ENCODE results near the gene RIPPLY3. TPM values are rescaled to one million over a fixed set of nuclear protein-coding genes. Genes with fewer than 3 reads are reported as not detected.
"Not testable (repeated sequence)": the region's sequence is repeated elsewhere in the genome, so short reads cannot be mapped to it uniquely, and the experiment has no call there.

The RIPPLY3 gene
- total RNA-seq, 1 experiment from 2014 or later, result 0.40 TPM

GRCh38 chr21:36985751-36986594, 20.5 kb upstream of the RIPPLY3 start:
- H3K4me1 Mint-ChIP-seq (ENCODE audit: low read depth, unreplicated experiment), result peaks cover 9% of the 10 kb centered on the region
- BruUV-seq (replicated peaks), result no TSS peak
- no peaks in the 10 kb centered on the region for H3K27me3 Mint-ChIP-seq (ENCODE audit: unreplicated experiment)
- H3K4me3 Mint-ChIP-seq (ENCODE audit: low read depth, unreplicated experiment), result no peak overlapping the region
- peaks cover 12% of the 10 kb centered on the region for H3K36me3 Mint-ChIP-seq (ENCODE audit: insufficient read depth, unreplicated experiment)
- no peaks in the 10 kb centered on the region for H3K9me3 Mint-ChIP-seq (ENCODE audit: low read depth, unreplicated experiment)
- TF ChIP-seq CTCF (IDR thresholded peaks at IDR 0.05; ENCODE audit: unreplicated experiment), result no peak
- no peak for DNase-seq
- CTCF ChIA-PET, result no interaction called here
- intact Hi-C loops (cut with micrococcal nuclease; ENCODE audit: unreplicated experiment), result no loop called here
- no peak overlapping the region for H3K27ac Mint-ChIP-seq (ENCODE audit: unreplicated experiment)

GRCh38 chr21:36987845-36988244, 18.7 kb upstream of the RIPPLY3 start:
- H3K27me3 Mint-ChIP-seq (ENCODE audit: unreplicated experiment), result no peaks in the 10 kb centered on the region
- CTCF ChIA-PET, result interaction anchor here (1.3 kb wide), 1 partner anchor 11 kb away, joined by 6 read pairs; no protein-coding TSS in a partner anchor
- DNase-seq, result no peak
- H3K4me1 Mint-ChIP-seq (ENCODE audit: low read depth, unreplicated experiment), result peaks cover 9% of the 10 kb centered on the region
- intact Hi-C loops (cut with micrococcal nuclease; ENCODE audit: unreplicated experiment), result no loop called here
- H3K27ac Mint-ChIP-seq (ENCODE audit: unreplicated experiment), result no peak overlapping the region
- H3K36me3 Mint-ChIP-seq (ENCODE audit: insufficient read depth, unreplicated experiment), result peaks cover 12% of the 10 kb centered on the region
- BruUV-seq (replicated peaks), result no TSS peak
- TF ChIP-seq CTCF (IDR thresholded peaks at IDR 0.05; ENCODE audit: unreplicated experiment), result no peak
- no peaks in the 10 kb centered on the region for H3K9me3 Mint-ChIP-seq (ENCODE audit: low read depth, unreplicated experiment)
- H3K4me3 Mint-ChIP-seq (ENCODE audit: low read depth, unreplicated experiment), result no peak overlapping the region

GRCh38 chr21:36988536-36988935, 18.0 kb upstream of the RIPPLY3 start:
- CTCF ChIA-PET, result no interaction called here
- Mint-ChIP-seq H3K36me3 (ENCODE audit: insufficient read depth, unreplicated experiment) (peaks cover 12% of the 10 kb centered on the region), H3K4me3 (ENCODE audit: low read depth, unreplicated experiment) (no peak overlapping the region), H3K27me3 (ENCODE audit: unreplicated experiment) (no peaks in the 10 kb centered on the region), H3K9me3 (ENCODE audit: low read depth, unreplicated experiment) (no peaks in the 10 kb centered on the region), H3K4me1 (ENCODE audit: low read depth, unreplicated experiment) (peaks cover 9% of the 10 kb centered on the region), H3K27ac (ENCODE audit: unreplicated experiment) (no peak overlapping the region)
- TSS peak; percentile 57 for BruUV-seq (replicated peaks)
- TF ChIP-seq CTCF (IDR thresholded peaks at IDR 0.05; ENCODE audit: unreplicated experiment), result no peak
- intact Hi-C loops (cut with micrococcal nuclease; ENCODE audit: unreplicated experiment), result no loop called here
- no peak for DNase-seq

- H3K27me3 Mint-ChIP-seq (ENCODE audit: unreplicated experiment); BruUV-seq (replicated peaks); intact Hi-C loops (cut with micrococcal nuclease; ENCODE audit: unreplicated experiment); DNase-seq; H3K4me1 Mint-ChIP-seq (ENCODE audit: low read depth, unreplicated experiment); H3K9me3 Mint-ChIP-seq (ENCODE audit: low read depth, unreplicated experiment): not testable (repeated sequence)
- peak overlapping the region; percentile 39 for H3K27ac Mint-ChIP-seq (ENCODE audit: unreplicated experiment)
- peak overlapping the region; percentile 81 for H3K4me3 Mint-ChIP-seq (ENCODE audit: low read depth, unreplicated experiment)
- CTCF ChIA-PET, result interaction anchor here (0.6 to 1.4 kb wide), 4 partner anchors 12 to 83 kb away, joined by 3 to 6 read pairs (median 3); partner anchors contain the start of gene HLCS
- H3K36me3 Mint-ChIP-seq (ENCODE audit: insufficient read depth, unreplicated experiment), result peaks cover 12% of the 10 kb centered on the region
These were observed 17.3 kb upstream of the RIPPLY3 start for GRCh38 chr21:36989199-36989698.
